GM21390 (cell line): ENCODE results near the gene EPM2AIP1.
"Not testable (repeated sequence)": the region's sequence is repeated elsewhere in the genome, so short reads cannot be mapped to it uniquely, and the experiment has no call there.

Source experiments
- ATAC-seq: cut with Tn5 transposase; IDR thresholded peaks from one replicate; pipeline ENCODE4 v1.9.1; 2021; ENCODE audit not compliant: unreplicated experiment

Gene EPM2AIP1

DNA sequence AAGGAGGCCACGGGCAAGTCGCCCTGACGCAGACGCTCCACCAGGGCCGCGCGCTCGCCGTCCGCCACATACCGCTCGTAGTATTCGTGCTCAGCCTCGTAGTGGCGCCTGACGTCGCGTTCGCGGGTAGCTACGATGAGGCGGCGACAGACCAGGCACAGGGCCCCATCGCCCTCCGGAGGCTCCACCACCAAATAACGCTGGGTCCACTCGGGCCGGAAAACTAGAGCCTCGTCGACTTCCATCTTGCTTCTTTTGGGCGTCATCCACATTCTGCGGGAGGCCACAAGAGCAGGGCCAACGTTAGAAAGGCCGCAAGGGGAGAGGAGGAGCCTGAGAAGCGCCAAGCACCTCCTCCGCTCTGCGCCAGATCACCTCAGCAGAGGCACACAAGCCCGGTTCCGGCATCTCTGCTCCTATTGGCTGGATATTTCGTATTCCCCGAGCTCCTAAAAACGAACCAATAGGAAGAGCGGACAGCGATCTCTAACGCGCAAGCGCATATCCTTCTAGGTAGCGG lies at the start of gene EPM2AIP1:
TSS of gene EPM2AIP1 (minus strand) at position 326 of the 520 bp plus-strand sequence. CDS start at position 272, 54 bp downstream.
- ATAC-seq, result peak; percentile 82

DNA sequence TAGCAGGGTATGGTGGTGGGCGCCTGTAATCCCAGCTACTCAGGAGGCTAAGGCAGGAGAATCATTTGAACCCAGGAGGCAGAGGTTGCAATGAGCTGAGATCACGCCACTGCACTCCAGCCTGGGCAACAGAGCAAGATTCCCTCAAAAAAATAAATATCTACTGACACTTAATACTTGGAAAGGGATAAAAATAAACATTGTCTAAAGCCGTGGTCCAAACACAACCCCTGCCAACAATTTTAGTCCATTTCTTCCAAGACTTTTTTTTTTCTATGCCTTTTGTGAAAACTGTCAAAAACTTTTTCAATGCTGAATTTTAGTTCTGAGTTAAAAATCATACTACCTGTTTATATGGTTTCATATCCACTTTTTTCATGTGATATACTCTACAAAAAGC lies 49.8 kb upstream of the EPM2AIP1 start:
- ATAC-seq, result not testable (repeated sequence)

DNA sequence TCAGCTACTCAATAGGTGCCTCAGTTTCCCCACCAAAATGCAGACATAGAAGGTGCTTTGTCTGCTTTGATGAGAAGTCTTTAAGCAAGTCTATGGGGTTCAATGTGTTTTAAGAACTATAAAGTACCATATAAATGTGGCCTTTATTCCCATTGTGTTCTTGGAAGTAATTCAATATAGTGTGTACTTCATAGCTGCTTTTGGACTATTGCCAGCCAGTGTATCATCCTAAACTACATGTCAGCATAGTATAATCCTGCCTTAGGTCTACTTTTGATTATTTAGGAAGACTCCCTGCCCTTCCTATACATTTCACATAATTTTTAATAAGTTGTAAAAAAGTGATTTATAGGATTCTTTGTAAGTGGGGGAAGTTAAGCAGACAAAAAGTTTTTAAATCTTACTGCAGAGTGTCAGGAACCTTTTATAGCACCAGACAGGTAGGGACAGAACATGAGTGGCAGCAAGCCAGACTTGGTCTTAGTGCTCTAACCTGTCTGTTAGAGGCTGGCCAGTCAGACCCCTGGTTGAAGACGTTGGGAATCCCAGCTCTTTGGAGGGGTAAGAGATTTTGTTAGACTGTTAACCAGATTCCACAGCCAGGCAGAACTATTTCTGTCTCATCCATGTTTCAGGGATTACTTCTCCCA lies 48.7 kb upstream of the EPM2AIP1 start:
- ATAC-seq, result no peak

DNA sequence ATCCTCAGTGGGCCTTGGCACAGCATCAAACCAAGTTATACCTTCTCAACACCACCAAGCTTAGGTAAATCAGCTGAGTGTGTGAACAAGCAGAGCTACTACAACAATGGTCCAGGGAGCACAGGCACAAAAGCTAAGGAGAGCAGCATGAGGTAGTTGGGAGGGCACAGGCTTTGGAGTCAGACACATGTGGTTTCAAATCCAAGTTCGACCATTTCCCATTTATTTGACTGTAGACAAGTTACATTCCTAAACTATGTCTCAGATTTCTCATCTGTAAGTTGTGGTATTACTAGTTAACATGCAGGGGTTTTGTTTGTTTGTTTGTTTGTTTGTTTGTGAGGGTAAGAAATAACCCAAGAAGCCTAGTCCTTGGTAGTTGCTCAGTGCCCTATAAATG lies 47.3 kb upstream of the EPM2AIP1 start:
- no peak for ATAC-seq

DNA sequence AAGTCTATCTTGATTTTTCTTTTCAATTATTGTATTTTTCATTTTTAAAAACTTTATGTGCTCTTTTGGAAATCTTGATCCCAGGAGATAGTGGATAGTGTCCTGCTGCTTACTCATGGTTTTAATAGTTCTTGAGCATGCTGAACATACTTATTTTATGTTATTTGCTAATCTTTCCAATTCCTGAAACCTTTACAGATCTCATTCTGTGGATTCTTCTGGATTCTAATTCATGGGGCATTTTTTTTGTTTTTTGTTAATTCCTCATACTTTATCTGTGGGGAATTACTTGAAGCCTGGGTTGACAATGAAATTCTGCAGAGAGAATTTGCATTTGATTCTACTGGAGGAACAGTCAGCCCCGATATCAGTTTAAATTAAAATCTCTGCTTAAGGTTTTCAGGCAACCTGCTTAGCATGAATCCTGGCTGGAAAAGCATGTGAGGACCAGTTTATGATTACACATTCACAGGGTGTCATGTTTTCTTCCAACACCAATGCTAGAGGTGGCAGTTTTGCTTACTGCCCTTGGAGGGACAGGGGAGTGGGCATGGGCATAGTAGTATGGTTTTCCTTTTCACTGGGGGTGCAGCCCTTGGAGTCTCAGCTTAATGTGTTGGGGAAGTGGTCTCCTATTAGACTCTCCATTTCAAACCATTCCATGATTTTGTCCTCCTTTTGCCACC lies 46.4 kb upstream of the EPM2AIP1 start:
- ATAC-seq, result no peak

DNA sequence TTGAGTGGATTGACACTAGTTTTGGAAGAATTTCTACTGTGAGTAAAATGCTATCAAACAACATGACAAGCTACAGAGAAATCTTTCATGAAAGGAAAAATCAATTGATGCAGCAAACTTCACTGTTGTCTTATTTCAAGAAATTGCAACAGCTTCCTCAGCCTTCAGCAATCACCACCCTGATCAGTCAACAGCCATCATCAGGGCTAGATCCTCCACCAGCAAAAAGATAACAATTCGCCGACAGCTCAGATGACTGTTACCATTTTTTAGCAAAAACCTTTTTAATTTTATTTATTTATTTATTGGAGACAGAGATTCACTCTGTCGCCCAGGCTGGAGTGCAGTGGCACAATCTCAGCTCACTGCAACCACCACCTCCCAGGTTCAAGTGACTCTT lies 44.4 kb upstream of the EPM2AIP1 start:
- no peak for ATAC-seq

DNA sequence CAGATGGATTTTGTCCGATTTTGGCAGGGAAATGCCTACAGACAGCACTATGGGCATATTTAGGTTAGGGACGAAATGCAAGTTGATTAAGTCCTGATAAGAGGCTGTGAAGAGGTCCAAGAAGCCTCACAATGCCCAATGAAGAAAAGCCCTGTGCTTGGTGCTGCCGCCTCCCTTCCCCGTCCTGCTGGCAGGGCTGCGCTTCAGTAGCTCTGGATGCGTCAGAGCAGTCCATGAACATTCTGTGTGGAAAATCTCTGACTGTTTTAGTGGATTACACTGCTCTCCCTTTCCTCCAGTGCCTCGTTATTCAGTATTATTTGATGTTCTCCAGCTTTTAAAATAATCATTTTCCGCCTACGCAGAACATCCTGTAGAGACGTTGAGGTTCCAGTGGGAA lies 40.0 kb upstream of the EPM2AIP1 start:
- no peak for ATAC-seq

DNA sequence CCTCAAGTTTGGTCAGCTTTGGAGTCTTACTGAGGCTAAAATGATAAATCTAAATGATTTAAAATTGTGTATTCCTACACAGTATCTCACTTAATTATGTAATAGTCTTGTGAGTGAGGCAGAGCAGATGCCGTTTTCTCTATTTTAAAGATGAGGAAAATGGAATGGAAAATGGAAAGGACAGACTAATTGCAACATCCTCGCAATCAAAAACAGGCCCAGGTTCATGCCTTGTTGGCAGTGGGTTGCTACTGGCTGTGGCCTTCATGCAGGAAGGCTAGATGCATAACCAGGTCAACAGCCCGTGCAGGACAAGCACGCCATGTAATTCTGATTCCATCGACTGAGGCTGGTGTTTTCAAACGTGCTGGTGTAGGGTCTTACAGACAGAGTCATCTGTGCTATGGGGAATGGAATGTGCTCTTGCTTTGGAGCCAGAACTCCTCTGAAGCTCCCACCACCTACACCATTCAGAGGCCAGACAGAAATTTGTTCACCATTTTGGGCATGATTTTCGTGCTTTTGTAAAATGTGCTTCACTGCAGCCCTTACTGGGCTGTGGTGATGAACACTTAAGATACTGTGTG lies 38.3 kb upstream of the EPM2AIP1 start:
- no peak for ATAC-seq

DNA sequence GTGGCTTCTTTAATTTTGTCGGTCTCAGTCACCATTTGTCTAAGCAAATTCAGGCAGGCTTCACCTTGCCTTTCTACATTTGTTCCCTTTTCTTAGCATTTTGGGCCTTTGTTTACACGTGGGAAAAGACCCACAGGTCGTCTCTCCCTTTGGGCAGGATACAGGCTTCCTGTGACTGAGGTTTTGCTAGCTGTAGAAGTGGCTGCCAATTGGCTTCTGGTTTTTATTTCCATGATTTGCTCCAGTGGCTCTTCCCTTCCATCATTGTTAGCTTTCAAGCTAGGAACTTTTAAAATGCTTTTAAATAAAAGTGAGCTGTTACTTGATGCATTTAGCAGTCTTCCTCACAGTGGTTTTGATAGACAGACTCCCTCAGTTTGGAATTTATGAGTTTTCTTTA lies 37.7 kb upstream of the EPM2AIP1 start:
- ATAC-seq, result no peak

DNA sequence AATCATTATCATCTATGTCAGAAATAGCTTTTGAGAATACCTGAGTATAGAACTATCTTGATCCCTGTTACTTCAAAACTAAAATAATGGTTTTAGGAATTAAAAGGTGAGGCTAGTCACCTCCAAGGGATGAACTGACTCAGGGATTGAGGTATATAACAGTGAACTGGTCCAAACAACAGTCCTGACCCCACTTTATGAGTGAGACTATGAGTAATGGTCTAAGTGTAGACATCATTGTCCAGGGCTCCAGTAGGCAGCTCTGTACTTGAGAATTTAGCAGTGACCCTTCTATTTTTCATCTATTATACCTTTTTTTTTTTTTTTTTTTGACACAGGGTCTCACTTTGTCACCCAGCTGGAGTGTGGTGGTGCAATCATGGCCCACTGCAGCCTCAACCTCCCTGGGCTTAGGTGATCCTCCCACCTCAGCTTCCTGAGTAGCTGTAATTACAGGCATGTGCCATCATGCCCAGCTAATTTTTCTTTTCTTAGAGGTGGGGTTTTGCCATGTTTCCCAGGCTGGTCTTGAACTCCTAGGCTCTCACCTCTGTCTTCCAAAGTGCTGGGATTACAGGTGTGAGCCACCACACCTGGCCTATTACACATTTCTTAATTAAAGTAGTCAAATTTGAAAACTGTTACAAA lies 36.7 kb upstream of the EPM2AIP1 start:
- ATAC-seq, result no peak

DNA sequence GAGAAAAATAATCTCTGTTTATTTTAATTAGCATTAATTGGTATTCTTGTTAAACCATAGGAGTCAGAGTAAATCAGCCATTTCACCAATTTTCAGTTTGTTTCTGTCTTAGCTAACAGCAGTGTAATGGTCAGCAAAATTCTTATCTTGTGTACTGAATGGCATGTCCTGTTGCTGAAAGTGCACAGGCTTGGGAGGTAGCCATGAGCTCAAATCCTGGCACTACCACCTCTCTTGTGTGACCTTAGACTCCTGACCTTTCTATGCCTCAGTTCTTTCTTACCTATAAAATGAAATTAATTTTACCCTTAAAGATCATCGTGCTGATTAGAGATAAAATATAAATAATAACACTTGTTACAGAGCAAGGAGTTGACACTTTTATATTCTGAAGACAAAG lies 36.2 kb upstream of the EPM2AIP1 start:
- no peak for ATAC-seq

DNA sequence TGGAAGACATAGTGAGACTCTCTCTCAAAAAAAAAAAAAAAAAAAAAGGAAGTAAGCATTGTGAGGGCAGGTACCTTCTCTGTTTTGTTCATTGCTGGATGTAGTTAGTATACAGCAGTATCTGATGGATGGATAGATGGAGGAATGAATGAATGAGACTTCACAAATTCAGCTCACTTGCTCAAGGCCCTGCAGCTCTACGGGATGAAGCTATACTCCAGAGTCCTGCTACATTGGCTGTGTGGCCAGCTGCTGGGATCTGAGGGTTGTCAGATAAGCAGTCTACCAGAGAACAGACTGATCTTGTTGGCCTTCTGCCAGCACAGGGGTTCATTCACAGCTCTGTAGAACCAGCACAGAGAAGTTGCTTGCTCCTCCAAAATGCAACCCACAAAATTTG lies 35.4 kb upstream of the EPM2AIP1 start:
- ATAC-seq, result no peak

DNA sequence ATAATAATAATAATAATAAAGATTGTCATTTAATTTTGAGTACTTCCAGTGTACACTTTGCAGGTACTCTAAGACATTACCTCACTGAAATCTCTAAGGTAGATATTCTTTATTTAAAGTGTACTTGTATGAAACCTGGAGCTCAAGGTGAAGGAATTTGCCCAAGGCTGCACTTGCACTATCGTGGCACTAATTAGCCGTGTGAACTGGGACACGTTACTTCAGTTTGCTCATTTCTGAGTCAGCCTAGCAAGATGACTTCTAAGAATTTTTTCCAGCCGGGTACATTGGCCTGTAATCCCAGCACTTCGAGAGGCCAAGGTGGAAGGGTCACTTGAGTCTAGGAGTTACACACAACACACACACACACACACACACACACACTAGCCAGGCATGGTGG lies 33.9 kb upstream of the EPM2AIP1 start:
- ATAC-seq, result no peak

DNA sequence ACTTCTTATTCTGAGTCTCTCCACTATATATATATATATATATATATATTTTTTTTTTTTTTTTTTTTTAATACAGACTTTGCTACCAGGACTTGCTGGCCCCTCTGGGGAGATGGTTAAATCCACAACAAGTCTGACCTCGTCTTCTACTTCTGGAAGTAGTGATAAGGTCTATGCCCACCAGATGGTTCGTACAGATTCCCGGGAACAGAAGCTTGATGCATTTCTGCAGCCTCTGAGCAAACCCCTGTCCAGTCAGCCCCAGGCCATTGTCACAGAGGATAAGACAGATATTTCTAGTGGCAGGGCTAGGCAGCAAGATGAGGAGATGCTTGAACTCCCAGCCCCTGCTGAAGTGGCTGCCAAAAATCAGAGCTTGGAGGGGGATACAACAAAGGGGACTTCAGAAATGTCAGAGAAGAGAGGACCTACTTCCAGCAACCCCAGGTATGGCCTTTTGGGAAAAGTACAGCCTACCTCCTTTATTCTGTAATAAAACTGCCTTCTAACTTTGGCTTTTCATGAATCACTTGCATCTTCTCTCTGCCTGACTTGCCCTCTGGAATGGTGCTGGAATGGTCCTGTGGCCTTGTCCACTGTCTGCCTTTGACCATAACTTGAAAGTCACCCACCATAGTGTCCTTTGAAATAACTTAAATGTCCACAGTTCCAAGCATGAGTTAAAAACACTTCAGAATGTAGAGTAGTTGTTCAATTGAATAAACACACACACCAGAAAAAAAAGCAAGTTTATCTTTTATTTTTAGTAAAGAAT lies 32.8 kb upstream of the EPM2AIP1 start:
- ATAC-seq, result no peak

DNA sequence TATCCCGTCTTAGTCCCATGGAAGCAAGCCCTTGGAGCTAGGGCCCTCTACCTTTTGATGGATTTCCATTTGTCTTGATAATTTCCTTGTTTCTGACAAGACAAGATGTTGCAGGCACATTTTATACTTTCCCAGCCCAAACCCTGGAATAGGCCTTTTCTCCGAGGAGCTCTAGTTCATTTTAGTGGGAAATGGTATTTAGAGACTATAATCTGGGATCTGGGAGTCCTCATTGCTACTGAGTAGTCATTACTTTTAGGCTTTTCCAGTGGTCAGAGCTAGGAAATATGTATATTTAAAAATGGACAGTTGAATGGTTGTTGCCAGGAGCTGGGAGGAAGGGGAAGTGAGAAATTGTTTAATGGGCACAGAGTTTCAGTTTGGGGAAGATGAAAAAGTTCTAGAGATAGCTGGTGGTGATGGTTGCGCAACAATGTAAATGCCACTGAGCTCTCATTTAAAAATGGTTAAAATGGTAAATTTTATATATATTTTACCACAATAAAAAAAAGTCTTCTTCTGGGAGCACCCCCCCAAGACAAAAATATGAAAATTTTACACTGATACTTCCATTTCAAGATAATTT lies 32.0 kb upstream of the EPM2AIP1 start:
- peak; percentile 63 for ATAC-seq

DNA sequence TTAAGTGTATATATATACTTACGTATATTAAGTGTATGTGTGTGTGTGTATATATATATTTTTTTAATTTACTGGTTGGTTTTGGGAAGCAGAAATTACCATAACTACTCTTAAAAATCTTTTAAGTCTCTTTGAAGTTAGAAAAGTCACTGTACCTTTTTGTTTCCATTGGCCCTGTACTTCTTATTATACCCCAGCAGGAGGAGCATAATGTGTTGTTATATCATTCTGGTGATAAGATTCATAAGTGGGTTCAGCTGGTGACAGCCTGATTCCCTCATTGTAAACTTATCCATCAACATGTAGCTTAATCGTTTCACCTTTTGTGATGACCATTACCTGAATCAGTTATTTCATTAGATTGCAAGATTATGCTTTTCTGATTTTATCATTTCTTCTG lies 31.2 kb upstream of the EPM2AIP1 start:
- ATAC-seq, result no peak

DNA sequence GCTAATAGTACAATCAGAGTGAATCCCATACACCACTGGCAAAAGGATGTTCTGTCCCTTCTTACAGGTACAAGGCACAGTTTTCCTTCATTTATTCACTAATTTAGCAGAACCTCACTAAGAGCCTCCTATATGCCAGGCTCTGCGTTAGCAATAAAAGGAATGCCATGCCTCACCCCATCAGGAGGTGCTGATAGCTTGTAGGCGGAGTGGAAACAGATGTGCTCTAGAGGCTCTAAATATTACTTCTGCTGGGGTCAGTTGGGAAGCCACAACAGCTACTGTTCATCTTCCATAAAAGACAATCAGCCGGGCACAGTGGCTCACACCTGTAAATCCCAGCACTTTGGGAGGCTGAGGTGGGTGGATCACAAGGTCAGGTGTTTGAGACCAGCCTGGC lies 24.8 kb upstream of the EPM2AIP1 start:
- ATAC-seq, result no peak

DNA sequence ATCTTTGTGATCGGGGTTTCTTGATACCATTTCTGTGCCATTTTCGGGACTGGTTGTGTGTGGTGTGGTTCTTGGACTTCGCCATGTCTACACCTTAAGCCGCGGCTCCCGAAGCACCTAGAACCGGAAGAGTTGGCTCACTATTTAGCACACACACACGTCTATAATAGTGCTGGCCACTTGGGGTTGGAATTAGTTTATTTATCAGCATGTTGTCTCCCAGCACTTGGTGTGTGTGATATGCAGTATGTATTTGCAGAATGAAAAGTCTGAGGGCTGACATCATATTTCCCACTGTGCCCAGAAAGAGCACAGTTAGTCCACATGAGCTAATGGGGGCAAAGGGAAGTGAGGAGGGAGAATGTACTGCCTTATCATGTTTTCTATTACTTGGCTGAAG lies 24.0 kb upstream of the EPM2AIP1 start:
- no peak for ATAC-seq

DNA sequence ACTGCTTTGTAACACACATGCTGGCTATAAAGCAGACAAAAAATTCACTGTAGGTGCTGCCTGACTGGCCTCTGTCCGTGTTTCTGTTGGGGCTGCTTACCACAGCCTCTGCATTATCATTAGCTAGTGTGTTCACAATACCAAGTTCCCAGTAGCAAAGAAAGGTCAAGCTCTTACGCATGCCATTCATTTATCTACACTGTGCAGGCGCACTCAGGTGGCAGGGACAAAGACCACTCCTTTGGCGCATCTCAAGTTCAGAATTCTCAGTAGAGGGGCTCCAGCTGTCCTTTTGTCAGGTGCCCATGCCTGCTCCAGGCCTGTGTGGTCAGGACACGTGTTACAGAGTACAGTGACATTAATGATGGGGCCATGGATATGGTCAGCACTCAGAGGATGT lies 22.7 kb upstream of the EPM2AIP1 start:
- no peak for ATAC-seq

DNA sequence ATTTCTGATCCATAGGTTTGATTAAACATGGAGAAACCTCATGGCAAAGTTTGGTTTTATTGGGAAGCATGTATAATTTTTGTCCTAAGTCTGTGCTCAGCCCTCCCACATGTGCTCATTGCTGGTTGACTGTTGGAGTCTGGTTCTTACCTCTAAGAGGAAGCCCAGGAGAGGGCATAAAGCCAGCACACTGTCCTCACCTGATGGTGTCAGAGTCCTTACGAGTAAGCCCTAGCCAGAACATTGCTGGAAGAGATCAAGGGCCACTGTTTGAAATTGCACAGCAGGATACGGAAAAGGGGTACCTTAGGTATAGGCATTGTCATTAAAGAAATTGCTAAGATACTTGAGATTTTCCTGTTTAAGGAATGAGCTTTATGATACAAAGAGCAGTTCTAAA lies 21.7 kb upstream of the EPM2AIP1 start:
- no peak for ATAC-seq
